Upper lobe of left lung (tissue), 4 donors: Measurements from ENCODE around the gene GAREM2.

ENCODE experiments used
- EP300 ChIP-seq, 4 donors: sonication (generic); formaldehyde crosslinking; IDR thresholded peaks; one replicate each; pipeline ENCODE4 v1.5.1; 2017; ENCODE audit warnings: antibody characterized with exemption in 4 of 4, control low read depth in 2 of 4
- POLR2A ChIP-seq, 4 donors: fragments of 450-650 bp; IDR thresholded peaks; one replicate each; pipeline ENCODE4 v1.5.1; 2016 to 2017; ENCODE audit warnings: antibody characterized with exemption in 4 of 4, mild to moderate bottlenecking in 2 of 4
- POLR2AphosphoS5 ChIP-seq, 2 donors: sonication (generic); formaldehyde crosslinking; IDR thresholded peaks; one replicate each; pipeline ENCODE4 v1.5.1; 2017; ENCODE audit warnings: antibody characterized with exemption in 2 of 2
- TF ChIP-seq, protein P1 (sequence below), 6 experiments: fragments of 450-650 bp in 4 of 6; fragments of 200-600 bp in 2 of 6; sonication (generic) in 2 of 6; IDR thresholded peaks; one replicate each; pipeline ENCODE4 v1.5.1; 2016 to 2019; ENCODE audit warnings: antibody characterized with exemption in 6 of 6

DNA sequence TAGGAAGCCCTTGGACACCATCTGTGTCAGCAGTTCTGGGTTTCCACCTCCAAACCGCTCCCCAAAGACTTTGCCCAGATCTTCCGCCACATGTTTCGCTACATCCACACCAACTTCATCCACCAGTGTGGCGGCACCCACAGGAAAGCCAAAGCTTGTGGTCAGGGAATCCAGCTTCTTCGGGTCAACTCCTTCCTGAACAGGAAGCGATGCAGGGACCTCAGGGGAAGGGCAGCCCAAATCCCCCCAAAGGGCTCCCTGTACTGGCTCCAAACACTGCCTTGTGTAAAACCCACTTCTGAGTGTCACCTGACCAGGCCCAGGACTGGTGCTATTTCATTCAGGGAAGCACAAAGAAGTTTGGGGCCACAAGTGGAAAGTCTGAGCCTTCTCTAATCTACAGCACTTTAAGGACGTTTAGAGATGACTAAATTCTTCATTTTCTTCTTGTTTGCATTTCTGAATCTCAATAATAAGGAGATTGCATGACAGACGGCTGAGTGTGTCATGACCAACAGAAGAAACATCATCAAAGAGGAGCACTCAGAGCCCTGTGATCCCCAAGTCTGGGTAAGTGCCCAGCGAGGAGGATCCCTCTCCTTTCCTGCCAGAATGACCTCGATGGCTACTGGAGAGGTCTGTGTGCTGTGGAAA lies 20.8 kb downstream of the GAREM2 start:
- TF ChIP-seq, protein P1, sequence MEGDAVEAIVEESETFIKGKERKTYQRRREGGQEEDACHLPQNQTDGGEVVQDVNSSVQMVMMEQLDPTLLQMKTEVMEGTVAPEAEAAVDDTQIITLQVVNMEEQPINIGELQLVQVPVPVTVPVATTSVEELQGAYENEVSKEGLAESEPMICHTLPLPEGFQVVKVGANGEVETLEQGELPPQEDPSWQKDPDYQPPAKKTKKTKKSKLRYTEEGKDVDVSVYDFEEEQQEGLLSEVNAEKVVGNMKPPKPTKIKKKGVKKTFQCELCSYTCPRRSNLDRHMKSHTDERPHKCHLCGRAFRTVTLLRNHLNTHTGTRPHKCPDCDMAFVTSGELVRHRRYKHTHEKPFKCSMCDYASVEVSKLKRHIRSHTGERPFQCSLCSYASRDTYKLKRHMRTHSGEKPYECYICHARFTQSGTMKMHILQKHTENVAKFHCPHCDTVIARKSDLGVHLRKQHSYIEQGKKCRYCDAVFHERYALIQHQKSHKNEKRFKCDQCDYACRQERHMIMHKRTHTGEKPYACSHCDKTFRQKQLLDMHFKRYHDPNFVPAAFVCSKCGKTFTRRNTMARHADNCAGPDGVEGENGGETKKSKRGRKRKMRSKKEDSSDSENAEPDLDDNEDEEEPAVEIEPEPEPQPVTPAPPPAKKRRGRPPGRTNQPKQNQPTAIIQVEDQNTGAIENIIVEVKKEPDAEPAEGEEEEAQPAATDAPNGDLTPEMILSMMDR (IDR thresholded peaks at IDR 0.05): no peak
- TF ChIP-seq POLR2A (IDR thresholded peaks at IDR 0.05) (no peak), POLR2AphosphoS5 (IDR thresholded peaks at IDR 0.05) (no peak), EP300 (IDR thresholded peaks at IDR 0.05) (no peak)
